Upper lobe of left lung (tissue), 6 donors: ENCODE measurements around the gene KCNH3. TPM values are rescaled to one million over a fixed set of nuclear protein-coding genes. Genes with fewer than 3 reads are reported as not detected.
"Not testable (repeated sequence)": the region's sequence is repeated elsewhere in the genome, so short reads cannot be mapped to it uniquely, and the experiment has no call there.

ENCODE experiments used
- ATAC-seq, 2 donors: fragments of 200-7000 bp; cut with Tn5 transposase; one replicate each; pipeline ENCODE4 v1.9.1; 2022; ENCODE audit warnings: mild to moderate bottlenecking in 2 of 2, moderate library complexity in 2 of 2; ENCODE audit not compliant: low FRiP score in 2 of 2
- DNase-seq, 2 donors: peaks; one replicate each; pipeline ENCODE4 v3.0.0-alpha.2; 2019 to 2020
- H3K27ac ChIP-seq, 4 donors: fragments of 200-600 bp; sonication (generic); one replicate each; pipeline ENCODE4 v1.5.1; 2016 to 2019
- H3K27me3 ChIP-seq, 4 donors: fragments of 200-600 bp; sonication (generic); one replicate each; pipeline ENCODE4 v1.5.1; 2017 to 2019
- H3K36me3 ChIP-seq, 4 donors: fragments of 200-600 bp; sonication (generic); one replicate each; pipeline ENCODE4 v1.5.1; 2016 to 2019
- H3K4me1 ChIP-seq, 4 donors: fragments of 200-600 bp; sonication (generic); one replicate each; pipeline ENCODE4 v1.5.1; 2018 to 2019
- H3K4me3 ChIP-seq, 4 donors: fragments of 200-600 bp; sonication (generic); one replicate each; pipeline ENCODE4 v1.5.1; 2017 to 2019; ENCODE audit warnings: mild to moderate bottlenecking in 2 of 4, moderate library complexity in 1 of 4
- H3K9me3 ChIP-seq, 4 donors: fragments of 200-600 bp; sonication (generic); one replicate each; pipeline ENCODE4 v1.5.1; 2018 to 2019
- CTCF ChIP-seq, 6 experiments: fragments of 450-650 bp in 4 of 6; fragments of 200-600 bp in 2 of 6; sonication (generic) in 2 of 6; IDR thresholded peaks; one replicate each; pipeline ENCODE4 v1.5.1; 2016 to 2019; ENCODE audit warnings: antibody characterized with exemption in 6 of 6
- EP300 ChIP-seq, 4 donors: sonication (generic); formaldehyde crosslinking; IDR thresholded peaks; one replicate each; pipeline ENCODE4 v1.5.1; 2017; ENCODE audit warnings: antibody characterized with exemption in 4 of 4, control low read depth in 2 of 4
- POLR2A ChIP-seq, 4 donors: fragments of 450-650 bp; IDR thresholded peaks; one replicate each; pipeline ENCODE4 v1.5.1; 2016 to 2017; ENCODE audit warnings: antibody characterized with exemption in 4 of 4, mild to moderate bottlenecking in 2 of 4
- POLR2AphosphoS5 ChIP-seq, 2 donors: sonication (generic); formaldehyde crosslinking; IDR thresholded peaks; one replicate each; pipeline ENCODE4 v1.5.1; 2017; ENCODE audit warnings: antibody characterized with exemption in 2 of 2
- WGBS, 2 donors: methylation state at CpG; one replicate each; pipeline ENCODE4 v1.1.5; 2017 to 2018; 5-methylcytosine and 5-hydroxymethylcytosine counted together
- total RNA-seq, 6 donors: library from RNA; depleted of rRNA in 4 of 6; stranded (reverse); fragments of >200 nt in 4 of 6; gene quantifications; one replicate each; pipeline versions ENCODE4 v1.1.0 to v1.2.1, GENCODE V29; 2016 to 2021
- donor health status: DM: no; HTN: no; CAD: no; lungs with moderate emphysema.
- donor health status: DM: no; HTN: yes; CAD: no; lungs with severe emphysema.

KCNH3 gene
- total RNA-seq, 6 donors from 2014 or later, result 0.37 to 19.9 (median 2.5) TPM

GRCh38 chr12:49531745-49532144, 7.1 kb upstream of the KCNH3 start:
- peaks cover 0 to 7% (median 4%) of the 10 kb centered on the region in 4 donors for H3K4me1 ChIP-seq
- TF ChIP-seq POLR2AphosphoS5 (IDR thresholded peaks at IDR 0.05) (no peak), POLR2A (IDR thresholded peaks at IDR 0.05) (no peak), EP300 (IDR thresholded peaks at IDR 0.05) (no peak), CTCF (IDR thresholded peaks at IDR 0.05) (no peak)
- no peaks in the 10 kb centered on the region for H3K9me3 ChIP-seq
- H3K27me3 ChIP-seq, result peaks cover 0 to 1% (median 0%) of the 10 kb centered on the region in 4 donors
- no peak for ATAC-seq
- H3K27ac ChIP-seq, result no peak overlapping the region
- no peak overlapping the region for H3K4me3 ChIP-seq
- H3K36me3 ChIP-seq, result peaks cover 0 to 12% (median 5%) of the 10 kb centered on the region in 4 donors
- WGBS, 2 donors, result 66 to 73% methylated on average over 2 of the region's 2 CpGs
- no peak for DNase-seq

- Histone ChIP-seq H3K27me3 (peaks cover 0 to 15% (median 6%) of the 10 kb centered on the region in 4 donors), H3K27ac (no peak overlapping the region), H3K4me3 (no peak overlapping the region), H3K9me3 (no peaks in the 10 kb centered on the region), H3K36me3 (peaks cover 0 to 1% (median 0%) of the 10 kb centered on the region in 4 donors), H3K4me1 (peaks cover 11 to 19% (median 16%) of the 10 kb centered on the region in 4 donors)
- no peak for TF ChIP-seq POLR2A (IDR thresholded peaks at IDR 0.05)
- no peak for TF ChIP-seq POLR2AphosphoS5 (IDR thresholded peaks at IDR 0.05)
- no peak for TF ChIP-seq CTCF (IDR thresholded peaks at IDR 0.05)
- no peak for TF ChIP-seq EP300 (IDR thresholded peaks at IDR 0.05)
- ATAC-seq (no peak), DNase-seq (no peak)
- WGBS, 2 donors, result 93 to 94% methylated on average over 10 of the region's 10 CpGs
These were observed 5.5 kb upstream of the KCNH3 start for GRCh38 chr12:49533331-49533730.

GRCh38 chr12:49534122-49534521, 4.7 kb upstream of the KCNH3 start:
- not testable (repeated sequence) for DNase-seq, ATAC-seq, H3K4me3 ChIP-seq, H3K36me3 ChIP-seq, H3K9me3 ChIP-seq, H3K27ac ChIP-seq
- Histone ChIP-seq H3K4me1 (peaks cover 16 to 24% (median 24%) of the 10 kb centered on the region in 4 donors), H3K27me3 (peaks cover 0 to 23% (median 10%) of the 10 kb centered on the region in 4 donors)
- 90 to 92% methylated on average over 5 of the region's 5 CpGs for WGBS, 2 donors

GRCh38 chr12:49534731-49535278, 4.0 kb upstream of the KCNH3 start:
- no peak overlapping the region for H3K4me3 ChIP-seq
- DNase-seq (no peak), ATAC-seq (no peak)
- peaks cover 23 to 31% (median 25%) of the 10 kb centered on the region in 4 donors for H3K4me1 ChIP-seq
- H3K27ac ChIP-seq, result no peak overlapping the region
- 66 to 76% methylated on average over 13 of the region's 13 CpGs for WGBS, 2 donors
- H3K27me3 ChIP-seq, result peaks cover 0 to 29% (median 17%) of the 10 kb centered on the region in 4 donors
- no peaks in the 10 kb centered on the region for H3K36me3 ChIP-seq
- no peaks in the 10 kb centered on the region for H3K9me3 ChIP-seq
- TF ChIP-seq POLR2AphosphoS5 (IDR thresholded peaks at IDR 0.05) (no peak), EP300 (IDR thresholded peaks at IDR 0.05) (no peak), POLR2A (IDR thresholded peaks at IDR 0.05) (no peak), CTCF (IDR thresholded peaks at IDR 0.05) (no peak)

- Histone ChIP-seq H3K4me1 (peaks cover 23 to 31% (median 25%) of the 10 kb centered on the region in 4 donors), H3K36me3 (no peaks in the 10 kb centered on the region), H3K27ac (no peak overlapping the region), H3K9me3 (no peaks in the 10 kb centered on the region), H3K4me3 (no peak overlapping the region), H3K27me3 (peaks cover 0 to 29% (median 17%) of the 10 kb centered on the region in 4 donors)
- DNase-seq (no peak), ATAC-seq (no peak)
- 81 to 91% methylated on average over 6 of the region's 6 CpGs for whole genome bisulfite sequencing, 2 donors
- TF ChIP-seq CTCF (IDR thresholded peaks at IDR 0.05) (no peak), EP300 (IDR thresholded peaks at IDR 0.05) (no peak), POLR2AphosphoS5 (IDR thresholded peaks at IDR 0.05) (no peak), POLR2A (IDR thresholded peaks at IDR 0.05) (no peak)
These were observed 2.8 kb upstream of the KCNH3 start for GRCh38 chr12:49535921-49536525.
